ENCODE data around the gene PRKCA.
"Not testable (repeated sequence)": the region's sequence is repeated elsewhere in the genome, so short reads cannot be mapped to it uniquely, and the experiment has no call there.

PRKCA gene

GRCh38 chr17:66395961-66396360 is 93.5 kb downstream of the PRKCA start:
- DNase-seq, result no peak

- peak; percentile 22 for DNase-seq
These were observed 95.1 kb downstream of the PRKCA start for GRCh38 chr17:66397486-66397885.

GRCh38 chr17:66398059-66398458 is 95.6 kb downstream of the PRKCA start:
- no peak for DNase-seq

- DNase-seq, result no peak
These were observed 96.2 kb downstream of the PRKCA start for GRCh38 chr17:66398617-66399016.

- peak; percentile 59 for DNase-seq
These were observed 97.0 kb downstream of the PRKCA start for GRCh38 chr17:66399441-66399840.

GRCh38 chr17:66400041-66400688 is 97.8 kb downstream of the PRKCA start:
- not testable (repeated sequence) for DNase-seq

GRCh38 chr17:66400698-66401097 is 98.3 kb downstream of the PRKCA start:
- no peak for DNase-seq

GRCh38 chr17:66401364-66401763 is 99.0 kb downstream of the PRKCA start:
- DNase-seq, result no peak

- DNase-seq, result no peak
These were observed 101.6 kb downstream of the PRKCA start for GRCh38 chr17:66403846-66404556.

GRCh38 chr17:66405836-66406677 is 103.6 kb downstream of the PRKCA start:
- no peak for DNase-seq

GRCh38 chr17:66406701-66407644 is 104.6 kb downstream of the PRKCA start:
- DNase-seq, result peak; percentile 26

- no peak for DNase-seq
These were observed 105.5 kb downstream of the PRKCA start for GRCh38 chr17:66407864-66408263.

GRCh38 chr17:66411520-66411919 is 109.1 kb downstream of the PRKCA start:
- no peak for DNase-seq

- no peak for DNase-seq
These were observed 110.6 kb downstream of the PRKCA start for GRCh38 chr17:66412857-66413558.

GRCh38 chr17:66413559-66414520 is 111.4 kb downstream of the PRKCA start:
- no peak for DNase-seq

- no peak for DNase-seq
These were observed 112.3 kb downstream of the PRKCA start for GRCh38 chr17:66414561-66415175.

GRCh38 chr17:66415366-66416206 is 113.2 kb downstream of the PRKCA start:
- DNase-seq, result no peak

- DNase-seq, result no peak
These were observed 114.0 kb downstream of the PRKCA start for GRCh38 chr17:66416207-66416940.

All from CD4-positive, alpha-beta T cell treated with Interleukin-4 for 4 hours (primary cell).